Vagina (tissue), 2 donors: ENCODE measurements around the gene MAGED1.

Experiments used
- POLR2AphosphoS5 ChIP-seq, 2 donors: sonication (generic); formaldehyde crosslinking; IDR thresholded peaks; one replicate each; pipeline ENCODE4 v1.9.0; 2017; ENCODE audit warnings: antibody characterized with exemption in 2 of 2, mild to moderate bottlenecking in 2 of 2, low read depth in 1 of 2; ENCODE audit not compliant: insufficient read depth in 1 of 2
- TF ChIP-seq, protein P1 (sequence below), 3 experiments: fragments of 450-650 bp in 2 of 3; fragments of 200-600 bp in 1 of 3; sonication (generic) in 1 of 3; IDR thresholded peaks; one replicate each; pipeline ENCODE4 v1.5.1; 2017 to 2019; ENCODE audit warnings: antibody characterized with exemption in 3 of 3, mild to moderate bottlenecking in 2 of 3, moderate library complexity in 2 of 3

DNA sequence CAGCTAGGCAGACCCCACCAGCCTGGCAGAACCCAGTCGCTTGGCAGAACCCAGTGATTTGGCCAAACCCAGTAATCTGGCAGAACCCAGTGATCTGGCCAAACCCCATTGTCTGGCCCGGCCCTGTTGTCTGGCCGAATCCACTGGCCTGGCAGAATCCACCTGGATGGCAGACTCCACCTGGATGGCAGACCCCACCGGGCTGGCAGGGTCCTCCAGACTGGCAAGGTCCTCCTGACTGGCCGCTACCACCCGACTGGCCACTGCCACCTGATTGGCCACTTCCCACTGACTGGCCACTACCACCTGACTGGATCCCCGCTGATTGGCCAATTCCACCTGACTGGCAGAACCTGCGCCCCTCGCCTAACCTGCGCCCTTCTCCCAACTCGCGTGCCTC, 3.2 kb downstream of the MAGED1 start:
- TF ChIP-seq, protein P1, sequence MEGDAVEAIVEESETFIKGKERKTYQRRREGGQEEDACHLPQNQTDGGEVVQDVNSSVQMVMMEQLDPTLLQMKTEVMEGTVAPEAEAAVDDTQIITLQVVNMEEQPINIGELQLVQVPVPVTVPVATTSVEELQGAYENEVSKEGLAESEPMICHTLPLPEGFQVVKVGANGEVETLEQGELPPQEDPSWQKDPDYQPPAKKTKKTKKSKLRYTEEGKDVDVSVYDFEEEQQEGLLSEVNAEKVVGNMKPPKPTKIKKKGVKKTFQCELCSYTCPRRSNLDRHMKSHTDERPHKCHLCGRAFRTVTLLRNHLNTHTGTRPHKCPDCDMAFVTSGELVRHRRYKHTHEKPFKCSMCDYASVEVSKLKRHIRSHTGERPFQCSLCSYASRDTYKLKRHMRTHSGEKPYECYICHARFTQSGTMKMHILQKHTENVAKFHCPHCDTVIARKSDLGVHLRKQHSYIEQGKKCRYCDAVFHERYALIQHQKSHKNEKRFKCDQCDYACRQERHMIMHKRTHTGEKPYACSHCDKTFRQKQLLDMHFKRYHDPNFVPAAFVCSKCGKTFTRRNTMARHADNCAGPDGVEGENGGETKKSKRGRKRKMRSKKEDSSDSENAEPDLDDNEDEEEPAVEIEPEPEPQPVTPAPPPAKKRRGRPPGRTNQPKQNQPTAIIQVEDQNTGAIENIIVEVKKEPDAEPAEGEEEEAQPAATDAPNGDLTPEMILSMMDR (IDR thresholded peaks at IDR 0.05), result no peak
- no peak for TF ChIP-seq POLR2AphosphoS5 (IDR thresholded peaks at IDR 0.05; ENCODE audit: insufficient read depth in 1 of 2, low read depth in 1 of 2)
